DOHH2 (cell line): ENCODE measurements around the gene MAP7D3.

Experiments
- H3F3A ChIP-seq: fragments of 200-600 bp; sonication (generic), shearing (Covaris generic); 2 replicates; pipeline ENCODE4 v1.6.0; 2016; ENCODE audit warnings: antibody characterized with exemption, mild to moderate bottlenecking; ENCODE audit not compliant: control insufficient read depth, insufficient read depth
- H3K27ac ChIP-seq: fragments of 200-600 bp; sonication (generic); 2 replicates; pipeline ENCODE4 v1.5.1; 2014; ENCODE audit warnings: low read depth, mild to moderate bottlenecking, low read length, moderate library complexity
- H3K27me3 ChIP-seq: fragments of 200-600 bp; sonication (generic); 2 replicates; pipeline ENCODE4 v1.6.1; 2014; ENCODE audit warnings: mild to moderate bottlenecking, low read length, mixed read lengths; ENCODE audit not compliant: control insufficient read depth
- H3K36me3 ChIP-seq: fragments of 200-600 bp; sonication (generic); 2 replicates; pipeline ENCODE4 v1.6.1; 2014; ENCODE audit warnings: mild to moderate bottlenecking, low read length, moderate library complexity, mixed read lengths; ENCODE audit not compliant: control insufficient read depth
- H3K4me1 ChIP-seq: fragments of 200-600 bp; sonication (generic); 2 replicates; pipeline ENCODE4 v1.6.1; 2014; ENCODE audit warnings: mild to moderate bottlenecking, low read length, mixed read lengths; ENCODE audit not compliant: control insufficient read depth
- H3K4me2 ChIP-seq: fragments of 200-600 bp; sonication (generic); 2 replicates; pipeline ENCODE4 v1.6.0; 2014; ENCODE audit warnings: mild to moderate bottlenecking, low read length, moderate library complexity
- H3K4me3 ChIP-seq: fragments of 200-600 bp; sonication (generic); 2 replicates; pipeline ENCODE4 v1.5.1; 2014; ENCODE audit warnings: mild to moderate bottlenecking, low read length, mixed read lengths
- H3K79me2 ChIP-seq: fragments of 200-600 bp; sonication (generic); 2 replicates; pipeline ENCODE4 v1.6.1; 2014; ENCODE audit warnings: mild to moderate bottlenecking, low read length, mixed read lengths; ENCODE audit not compliant: control insufficient read depth
- H3K9me2 ChIP-seq: fragments of 200-600 bp; sonication (generic); replicated peaks from 2 replicates; pipeline ENCODE4 v1.6.1; 2014; ENCODE audit warnings: mild to moderate bottlenecking, low read length, mixed read lengths; ENCODE audit not compliant: control insufficient read depth
- H3K9me3 ChIP-seq: fragments of 200-600 bp; sonication (generic); 2 replicates; pipeline ENCODE4 v1.6.1; 2014; ENCODE audit warnings: antibody characterized with exemption, low read length, mixed read lengths; ENCODE audit not compliant: control insufficient read depth, insufficient read depth
- H4K20me1 ChIP-seq: fragments of 200-600 bp; sonication (generic); 2 replicates; pipeline ENCODE4 v1.6.0; 2014; ENCODE audit warnings: low read depth, mild to moderate bottlenecking, antibody characterized with exemption, low read length, moderate library complexity; ENCODE audit not compliant: control insufficient read depth, insufficient read depth
- EZH2phosphoT487 ChIP-seq: fragments of 200-600 bp; sonication (generic); IDR thresholded peaks from 2 replicates; pipeline ENCODE4 v1.6.1; 2017; ENCODE audit warnings: borderline replicate concordance, mild to moderate bottlenecking, antibody characterized with exemption, low read length, moderate library complexity, mixed read lengths
- TF ChIP-seq, protein P1 (sequence below): fragments of 200-600 bp; sonication (generic); IDR thresholded peaks from one replicate; pipeline ENCODE4 v1.5.1; 2014; ENCODE audit warnings: antibody characterized with exemption, mild to moderate bottlenecking, low read depth, low read length; ENCODE audit not compliant: poor library complexity, severe bottlenecking

Gene MAP7D3

DNA sequence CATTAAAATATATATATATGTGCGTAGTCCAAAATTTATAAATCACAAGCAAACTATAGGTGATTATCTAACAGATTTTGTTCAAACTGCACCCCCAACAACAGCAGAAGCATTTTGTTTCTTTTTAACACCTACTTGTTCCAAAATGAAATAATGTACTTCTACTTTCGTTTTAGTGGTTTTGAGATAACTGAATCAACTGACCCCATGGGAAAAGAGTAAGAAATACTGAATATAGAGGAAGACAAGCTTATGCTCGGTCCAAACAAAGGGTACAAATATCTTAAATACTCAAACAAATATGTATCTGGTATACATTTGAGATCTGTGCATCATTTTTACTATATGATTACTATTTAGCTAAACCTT lies 22.4 kb downstream of the MAP7D3 start:
- Histone ChIP-seq H4K20me1 (no peaks in the 10 kb centered on the region), H3K36me3 (no peaks in the 10 kb centered on the region), H3K27ac (no peak overlapping the region), H3K9me2 (no peaks in the 10 kb centered on the region), H3F3A (no peaks in the 10 kb centered on the region), H3K79me2 (no peaks in the 10 kb centered on the region), H3K4me2 (no peak overlapping the region), H3K4me3 (no peak overlapping the region), H3K9me3 (no peaks in the 10 kb centered on the region), H3K4me1 (no peaks in the 10 kb centered on the region), H3K27me3 (no peaks in the 10 kb centered on the region)
- TF ChIP-seq, protein P1, sequence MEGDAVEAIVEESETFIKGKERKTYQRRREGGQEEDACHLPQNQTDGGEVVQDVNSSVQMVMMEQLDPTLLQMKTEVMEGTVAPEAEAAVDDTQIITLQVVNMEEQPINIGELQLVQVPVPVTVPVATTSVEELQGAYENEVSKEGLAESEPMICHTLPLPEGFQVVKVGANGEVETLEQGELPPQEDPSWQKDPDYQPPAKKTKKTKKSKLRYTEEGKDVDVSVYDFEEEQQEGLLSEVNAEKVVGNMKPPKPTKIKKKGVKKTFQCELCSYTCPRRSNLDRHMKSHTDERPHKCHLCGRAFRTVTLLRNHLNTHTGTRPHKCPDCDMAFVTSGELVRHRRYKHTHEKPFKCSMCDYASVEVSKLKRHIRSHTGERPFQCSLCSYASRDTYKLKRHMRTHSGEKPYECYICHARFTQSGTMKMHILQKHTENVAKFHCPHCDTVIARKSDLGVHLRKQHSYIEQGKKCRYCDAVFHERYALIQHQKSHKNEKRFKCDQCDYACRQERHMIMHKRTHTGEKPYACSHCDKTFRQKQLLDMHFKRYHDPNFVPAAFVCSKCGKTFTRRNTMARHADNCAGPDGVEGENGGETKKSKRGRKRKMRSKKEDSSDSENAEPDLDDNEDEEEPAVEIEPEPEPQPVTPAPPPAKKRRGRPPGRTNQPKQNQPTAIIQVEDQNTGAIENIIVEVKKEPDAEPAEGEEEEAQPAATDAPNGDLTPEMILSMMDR = no peak
- no peak for TF ChIP-seq EZH2phosphoT487

DNA sequence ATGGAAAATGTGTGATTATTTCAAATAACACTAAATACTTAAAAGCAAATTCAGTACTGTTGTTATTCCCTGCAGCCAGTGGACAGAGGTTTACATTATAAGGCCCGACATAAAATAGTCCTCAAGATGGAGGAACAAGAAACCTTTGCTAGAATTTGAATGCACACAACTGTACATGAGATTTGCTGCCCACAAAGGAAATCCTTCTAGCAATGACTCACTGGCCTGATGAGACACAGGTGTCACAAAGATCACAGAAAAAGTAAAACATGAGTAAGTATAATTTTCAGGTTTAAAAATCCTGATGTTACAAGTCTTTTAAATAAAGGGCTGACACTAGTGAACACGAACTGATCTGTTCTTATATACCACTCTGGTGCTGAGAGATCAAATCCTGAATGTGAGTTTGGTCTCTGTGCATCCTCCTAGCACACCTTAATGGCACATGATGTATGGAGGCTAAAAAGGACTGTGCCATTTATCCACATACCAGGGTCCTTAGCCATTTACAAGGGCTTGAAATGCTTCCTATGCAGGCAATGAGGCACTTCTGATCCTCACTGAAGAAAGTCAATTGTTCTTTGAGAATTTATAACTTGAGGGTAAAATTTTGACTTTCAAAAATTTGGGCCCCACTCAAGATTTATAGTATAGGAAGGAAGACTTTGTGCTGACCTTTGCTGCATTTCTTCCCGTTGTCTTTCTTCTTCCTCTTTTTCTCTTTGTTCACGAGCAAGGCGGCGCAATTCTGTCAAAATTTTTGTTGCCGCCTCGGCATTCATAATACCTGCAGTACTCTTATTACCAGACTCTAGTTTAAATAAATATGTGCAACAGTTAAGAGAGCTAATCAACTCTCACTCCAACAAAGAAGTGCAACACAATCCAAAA lies 23.0 kb downstream of the MAP7D3 start:
- Histone ChIP-seq H3K4me1 (no peaks in the 10 kb centered on the region), H3K9me3 (no peaks in the 10 kb centered on the region), H3F3A (no peaks in the 10 kb centered on the region), H3K4me2 (no peak overlapping the region), H3K36me3 (no peaks in the 10 kb centered on the region), H3K4me3 (no peak overlapping the region), H3K27me3 (no peaks in the 10 kb centered on the region), H3K79me2 (no peaks in the 10 kb centered on the region), H3K27ac (no peak overlapping the region), H3K9me2 (no peaks in the 10 kb centered on the region), H4K20me1 (no peaks in the 10 kb centered on the region)
- TF ChIP-seq, protein P1 = no peak
- TF ChIP-seq EZH2phosphoT487 = no peak

DNA sequence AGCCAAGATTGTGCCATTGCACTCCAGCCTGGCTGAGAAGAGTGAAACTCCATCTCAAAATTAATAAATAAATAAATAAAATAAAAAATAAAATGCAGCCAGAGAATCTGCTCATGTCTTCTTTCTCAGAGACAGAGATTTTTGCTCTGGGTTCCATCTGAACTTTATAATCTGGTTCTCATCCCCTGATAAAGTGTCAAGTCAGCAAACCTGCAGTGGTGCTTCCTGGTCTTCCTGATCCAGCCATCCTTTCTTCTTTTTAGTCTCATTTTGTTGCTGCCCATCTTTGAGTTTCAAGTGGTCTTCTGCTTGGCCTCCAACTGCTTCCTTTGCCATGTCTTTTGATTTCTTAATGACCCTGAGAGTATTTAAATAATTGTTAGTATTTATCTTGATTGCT lies 24.1 kb downstream of the MAP7D3 start:
- no peak overlapping the region for H3K4me2 ChIP-seq
- no peaks in the 10 kb centered on the region for H3K9me2 ChIP-seq
- H4K20me1 ChIP-seq = no peaks in the 10 kb centered on the region
- no peaks in the 10 kb centered on the region for H3K27me3 ChIP-seq
- TF ChIP-seq, protein P1 = no peak
- no peak for TF ChIP-seq EZH2phosphoT487
- H3K4me3 ChIP-seq = no peak overlapping the region
- H3K36me3 ChIP-seq = no peaks in the 10 kb centered on the region
- no peaks in the 10 kb centered on the region for H3F3A ChIP-seq
- no peak overlapping the region for H3K27ac ChIP-seq
- no peaks in the 10 kb centered on the region for H3K79me2 ChIP-seq
- H3K9me3 ChIP-seq = no peaks in the 10 kb centered on the region
- H3K4me1 ChIP-seq = no peaks in the 10 kb centered on the region
